ENCODE results near the gene ETV7.

The ETV7 gene

GRCh38 chr6:36377594-36377993 lies 9.9 kb downstream of the ETV7 start:
- Mint-ChIP-seq H3K4me1 (ENCODE audit: low read depth) (peaks cover 4% of the 10 kb centered on the region), H3K9me3 (no peaks in the 10 kb centered on the region), H3K4me3 (no peak overlapping the region), H3K27ac (no peak overlapping the region), H3K36me3 (ENCODE audit: low read depth) (no peaks in the 10 kb centered on the region), H3K27me3 (peaks cover 8% of the 10 kb centered on the region)
- intact Hi-C loops (cut with micrococcal nuclease): no loop called here

GRCh38 chr6:36376742-36377141 lies 10.7 kb downstream of the ETV7 start:
- Mint-ChIP-seq H3K36me3 (ENCODE audit: low read depth) (no peaks in the 10 kb centered on the region), H3K4me1 (ENCODE audit: low read depth) (peaks cover 5% of the 10 kb centered on the region), H3K9me3 (no peaks in the 10 kb centered on the region), H3K27me3 (peaks cover 10% of the 10 kb centered on the region), H3K4me3 (no peak overlapping the region), H3K27ac (no peak overlapping the region)
- intact Hi-C loops (cut with micrococcal nuclease): no loop called here

GRCh38 chr6:36376183-36376582 lies 11.3 kb downstream of the ETV7 start:
- H3K9me3 Mint-ChIP-seq: no peaks in the 10 kb centered on the region
- no peak overlapping the region for H3K4me3 Mint-ChIP-seq
- H3K4me1 Mint-ChIP-seq (ENCODE audit: low read depth): peaks cover 5% of the 10 kb centered on the region
- intact Hi-C loops (cut with micrococcal nuclease): no loop called here
- H3K36me3 Mint-ChIP-seq (ENCODE audit: low read depth): no peaks in the 10 kb centered on the region
- peaks cover 10% of the 10 kb centered on the region for H3K27me3 Mint-ChIP-seq
- no peak overlapping the region for H3K27ac Mint-ChIP-seq

GRCh38 chr6:36375644-36376155 lies 11.8 kb downstream of the ETV7 start:
- Mint-ChIP-seq H3K27ac (no peak overlapping the region), H3K9me3 (no peaks in the 10 kb centered on the region), H3K4me3 (no peak overlapping the region), H3K36me3 (ENCODE audit: low read depth) (no peaks in the 10 kb centered on the region), H3K4me1 (ENCODE audit: low read depth) (peaks cover 5% of the 10 kb centered on the region), H3K27me3 (peaks cover 10% of the 10 kb centered on the region)
- intact Hi-C loops (cut with micrococcal nuclease): no loop called here

GRCh38 chr6:36374972-36375371 lies 12.5 kb downstream of the ETV7 start:
- Mint-ChIP-seq H3K27me3 (peaks cover 10% of the 10 kb centered on the region), H3K36me3 (ENCODE audit: low read depth) (no peaks in the 10 kb centered on the region), H3K4me3 (no peak overlapping the region), H3K9me3 (no peaks in the 10 kb centered on the region), H3K27ac (no peak overlapping the region), H3K4me1 (ENCODE audit: low read depth) (peaks cover 5% of the 10 kb centered on the region)
- intact Hi-C loops (cut with micrococcal nuclease): no loop called here

- Mint-ChIP-seq H3K4me3 (no peak overlapping the region), H3K4me1 (ENCODE audit: low read depth) (peaks cover 11% of the 10 kb centered on the region), H3K9me3 (no peaks in the 10 kb centered on the region), H3K27ac (no peak overlapping the region), H3K27me3 (peaks cover 10% of the 10 kb centered on the region), H3K36me3 (ENCODE audit: low read depth) (no peaks in the 10 kb centered on the region)
- intact Hi-C loops (cut with micrococcal nuclease): no loop called here
These were observed 13.3 kb downstream of the ETV7 start for GRCh38 chr6:36374194-36374593.

- Mint-ChIP-seq H3K27me3 (peaks cover 9% of the 10 kb centered on the region), H3K36me3 (ENCODE audit: low read depth) (no peaks in the 10 kb centered on the region), H3K4me3 (no peak overlapping the region), H3K9me3 (no peaks in the 10 kb centered on the region), H3K27ac (no peak overlapping the region), H3K4me1 (ENCODE audit: low read depth) (peaks cover 18% of the 10 kb centered on the region)
- intact Hi-C loops (cut with micrococcal nuclease): no loop called here
These were observed 14.0 kb downstream of the ETV7 start for GRCh38 chr6:36373368-36374019.

- H3K4me1 Mint-ChIP-seq (ENCODE audit: low read depth): peaks cover 22% of the 10 kb centered on the region
- intact Hi-C loops (cut with micrococcal nuclease): no loop called here
- H3K27ac Mint-ChIP-seq: no peak overlapping the region
- no peaks in the 10 kb centered on the region for H3K36me3 Mint-ChIP-seq (ENCODE audit: low read depth)
- H3K27me3 Mint-ChIP-seq: peaks cover 9% of the 10 kb centered on the region
- no peaks in the 10 kb centered on the region for H3K9me3 Mint-ChIP-seq
- H3K4me3 Mint-ChIP-seq: no peak overlapping the region
These were observed 15.4 kb downstream of the ETV7 start for GRCh38 chr6:36372088-36372487.

- peaks cover 23% of the 10 kb centered on the region for H3K4me1 Mint-ChIP-seq (ENCODE audit: low read depth)
- H3K27ac Mint-ChIP-seq: no peak overlapping the region
- H3K9me3 Mint-ChIP-seq: no peaks in the 10 kb centered on the region
- H3K4me3 Mint-ChIP-seq: no peak overlapping the region
- intact Hi-C loops (cut with micrococcal nuclease): no loop called here
- H3K27me3 Mint-ChIP-seq: peaks cover 9% of the 10 kb centered on the region
- no peaks in the 10 kb centered on the region for H3K36me3 Mint-ChIP-seq (ENCODE audit: low read depth)
These were observed 16.3 kb downstream of the ETV7 start for GRCh38 chr6:36371211-36371610.

- no peak overlapping the region for H3K27ac Mint-ChIP-seq
- intact Hi-C loops (cut with micrococcal nuclease): no loop called here
- peaks cover 9% of the 10 kb centered on the region for H3K27me3 Mint-ChIP-seq
- H3K36me3 Mint-ChIP-seq (ENCODE audit: low read depth): no peaks in the 10 kb centered on the region
- H3K4me1 Mint-ChIP-seq (ENCODE audit: low read depth): peaks cover 24% of the 10 kb centered on the region
- H3K4me3 Mint-ChIP-seq: no peak overlapping the region
- no peaks in the 10 kb centered on the region for H3K9me3 Mint-ChIP-seq
These were observed 16.8 kb downstream of the ETV7 start for GRCh38 chr6:36370638-36371037.

- intact Hi-C loops (cut with micrococcal nuclease): loop anchor here (10.0 kb wide), 1 partner anchor 334 kb away; no protein-coding TSS in a partner anchor
- Mint-ChIP-seq H3K4me3 (no peak overlapping the region), H3K4me1 (ENCODE audit: low read depth) (peaks cover 39% of the 10 kb centered on the region), H3K27me3 (peaks cover 7% of the 10 kb centered on the region), H3K36me3 (ENCODE audit: low read depth) (no peaks in the 10 kb centered on the region), H3K27ac (no peak overlapping the region), H3K9me3 (no peaks in the 10 kb centered on the region)
These were observed 18.3 kb downstream of the ETV7 start for GRCh38 chr6:36368921-36369865.

- H3K4me3 Mint-ChIP-seq: no peak overlapping the region
- no peak overlapping the region for H3K27ac Mint-ChIP-seq
- H3K36me3 Mint-ChIP-seq (ENCODE audit: low read depth): no peaks in the 10 kb centered on the region
- H3K9me3 Mint-ChIP-seq: no peaks in the 10 kb centered on the region
- H3K4me1 Mint-ChIP-seq (ENCODE audit: low read depth): peaks cover 44% of the 10 kb centered on the region
- intact Hi-C loops (cut with micrococcal nuclease): loop anchor here (10.0 kb wide), 1 partner anchor 334 kb away; no protein-coding TSS in a partner anchor
- H3K27me3 Mint-ChIP-seq: peaks cover 9% of the 10 kb centered on the region
These were observed 19.0 kb downstream of the ETV7 start for GRCh38 chr6:36368421-36368820.

- intact Hi-C loops (cut with micrococcal nuclease): loop anchor here (10.0 kb wide), 1 partner anchor 333 kb away; no protein-coding TSS in a partner anchor
- Mint-ChIP-seq H3K4me3 (no peak overlapping the region), H3K9me3 (no peaks in the 10 kb centered on the region), H3K27me3 (peaks cover 8% of the 10 kb centered on the region), H3K4me1 (ENCODE audit: low read depth) (peaks cover 47% of the 10 kb centered on the region), H3K36me3 (ENCODE audit: low read depth) (no peaks in the 10 kb centered on the region), H3K27ac (no peak overlapping the region)
These were observed 19.7 kb downstream of the ETV7 start for GRCh38 chr6:36367743-36368142.
